Naive thymus-derived CD8-positive, alpha-beta T cell (primary cell): ENCODE measurements around the gene WWC2. TPM values are rescaled to one million over a fixed set of nuclear protein-coding genes. Genes with fewer than 3 reads are reported as not detected.

Source experiments
- ATAC-seq, 2 donors: fragments of 150-1000 bp; cut with Tn5 transposase in 1 of 2; sonication (Bioruptor Pico), chemical (Tn5 transposase) in 1 of 2; 1 replicate in 1 of 2; 2 replicates in 1 of 2; pipeline ENCODE4 v1.10.0; 2021; ENCODE audit warnings: mild to moderate bottlenecking in 2 of 2, moderate library complexity in 2 of 2
- POLR2A ChIA-PET: fragments of 350-600 bp; sonication (Branson Sonifier 250); formaldehyde crosslinking; loops from one replicate; lab custom pipeline; 2021; ENCODE audit warnings: antibody characterized with exemption; lab: Charles Lee
- DNase-seq, 10 donors: peaks; one replicate each; pipeline versions ENCODE4 v3.0.0 to v3.0.0-alpha.2; 2020 to 2022
- H3K27ac Mint-ChIP-seq, 10 donors: one replicate each; pipeline ENCODE4 v1.8.0; 2020 to 2022; ENCODE audit warnings: mild to moderate bottlenecking in 10 of 10, mixed read lengths in 10 of 10, moderate library complexity in 4 of 10, inconsistent platforms in 1 of 10
- H3K27me3 Mint-ChIP-seq, 5 donors: one replicate each; pipeline ENCODE4 v1.8.0; 2021 to 2022; ENCODE audit warnings: mixed read lengths in 5 of 5
- H3K36me3 Mint-ChIP-seq, 3 donors: one replicate each; pipeline ENCODE4 v1.8.0; 2020 to 2022; ENCODE audit warnings: mixed read lengths in 3 of 3, mild to moderate bottlenecking in 2 of 3, inconsistent platforms in 1 of 3
- H3K4me1 Mint-ChIP-seq, 4 donors: one replicate each; pipeline ENCODE4 v1.8.0; 2021 to 2022; ENCODE audit warnings: mixed read lengths in 4 of 4
- H3K4me3 Mint-ChIP-seq, 10 donors: one replicate each; pipeline ENCODE4 v1.8.0; 2020 to 2022; ENCODE audit warnings: mild to moderate bottlenecking in 10 of 10, mixed read lengths in 10 of 10, moderate library complexity in 6 of 10, inconsistent platforms in 1 of 10
- H3K9me3 Mint-ChIP-seq, 9 donors: one replicate each; pipeline ENCODE4 v1.8.0; 2020 to 2022; ENCODE audit warnings: mixed read lengths in 9 of 9, mild to moderate bottlenecking in 3 of 9, inconsistent platforms in 1 of 9, moderate library complexity in 1 of 9
- polyA plus RNA-seq, 3 donors: library from polyadenylated mRNA; unstranded; fragments of 300-500 nt; fragmentation: Illumina TruSeq; gene quantifications; one replicate each; pipeline ENCODE4 v1.2.3, GENCODE V29; 2021
- total RNA-seq, 8 experiments: library from RNA in 2 of 8; stranded (reverse) in 2 of 8; gene quantifications; one replicate each; pipeline ENCODE4 v1.2.3 and lab custom pipeline; 2021 to 2026

Gene WWC2
- total and polyA plus RNA-seq, 5 experiments from 2014 or later = 0.59 to 8.0 (median 1.0) TPM

DNA sequence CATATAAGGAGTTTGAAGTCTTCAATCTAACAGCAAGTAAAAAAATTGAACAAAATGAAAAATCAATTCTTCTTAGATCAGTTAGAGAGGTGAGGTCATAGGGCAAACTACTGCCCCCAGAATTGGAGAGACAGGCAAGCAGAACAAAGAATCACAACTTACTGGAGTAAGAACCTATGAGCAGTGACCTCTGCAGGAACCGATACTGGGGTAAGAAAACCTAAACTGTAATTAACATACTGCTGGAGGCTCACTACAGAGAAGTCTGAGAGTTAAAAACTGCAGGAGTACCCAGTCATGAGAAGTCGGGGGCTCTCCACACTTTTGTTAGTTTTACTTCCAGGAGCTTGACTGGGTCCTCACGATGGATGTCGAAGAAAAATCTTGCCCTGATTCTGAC is 205.0 kb downstream of the WWC2 start:
- H3K4me1 Mint-ChIP-seq = no peaks in the 10 kb centered on the region
- no peak overlapping the region for H3K4me3 Mint-ChIP-seq
- H3K27ac Mint-ChIP-seq = no peak overlapping the region
- DNase-seq (no peak), ATAC-seq (no peak)
- H3K27me3 Mint-ChIP-seq = peaks cover 0 to 3% (median 2%) of the 10 kb centered on the region in 5 donors
- POLR2A ChIA-PET = no interaction called here
- H3K9me3 Mint-ChIP-seq = no peaks in the 10 kb centered on the region
- peaks cover 0 to 4% (median 0%) of the 10 kb centered on the region in 3 donors for H3K36me3 Mint-ChIP-seq

GRCh38 chr4:183304538-183304937 is 205.5 kb downstream of the WWC2 start:
- POLR2A ChIA-PET = no interaction called here
- no peak for DNase-seq
- Mint-ChIP-seq H3K4me1 (no peaks in the 10 kb centered on the region), H3K27ac (peak overlapping the region in 1 of 10 donors; percentile 1), H3K27me3 (peaks cover 0 to 2% (median under 1%) of the 10 kb centered on the region in 5 donors), H3K9me3 (no peaks in the 10 kb centered on the region), H3K4me3 (no peak overlapping the region), H3K36me3 (peaks cover 0 to 4% (median 0%) of the 10 kb centered on the region in 3 donors)
- ATAC-seq = no peak

GRCh38 chr4:183306811-183307210 is 207.8 kb downstream of the WWC2 start:
- POLR2A ChIA-PET = interaction anchor here (0.7 kb wide), 1 partner anchor 197 kb away, joined by 5 read pairs; no protein-coding TSS in a partner anchor
- Mint-ChIP-seq H3K27me3 (peaks cover 0 to 4% (median 0%) of the 10 kb centered on the region in 5 donors), H3K36me3 (peaks cover 0 to 5% (median 2%) of the 10 kb centered on the region in 3 donors), H3K9me3 (no peaks in the 10 kb centered on the region), H3K4me3 (no peak overlapping the region), H3K4me1 (no peaks in the 10 kb centered on the region), H3K27ac (no peak overlapping the region)
- ATAC-seq (no peak), DNase-seq (no peak)

- H3K27me3 Mint-ChIP-seq = peaks cover 0 to 12% (median 6%) of the 10 kb centered on the region in 5 donors
- H3K4me1 Mint-ChIP-seq = no peaks in the 10 kb centered on the region
- peaks cover 0 to 14% (median 2%) of the 10 kb centered on the region in 3 donors for H3K36me3 Mint-ChIP-seq
- no peak overlapping the region for H3K4me3 Mint-ChIP-seq
- H3K9me3 Mint-ChIP-seq = no peaks in the 10 kb centered on the region
- no peak for DNase-seq
- POLR2A ChIA-PET = no interaction called here
- peak overlapping the region in 1 of 10 donors; percentile 46 for H3K27ac Mint-ChIP-seq
- ATAC-seq = no peak
Measured at GRCh38 chr4:183312841-183313240, 213.8 kb downstream of the WWC2 start.

GRCh38 chr4:183314336-183314735 is 215.3 kb downstream of the WWC2 start:
- Mint-ChIP-seq H3K36me3 (peaks cover 0 to 14% (median 2%) of the 10 kb centered on the region in 3 donors), H3K27me3 (peaks cover 0 to 12% (median 6%) of the 10 kb centered on the region in 5 donors), H3K4me1 (no peaks in the 10 kb centered on the region), H3K27ac (no peak overlapping the region), H3K9me3 (no peaks in the 10 kb centered on the region), H3K4me3 (no peak overlapping the region)
- POLR2A ChIA-PET = no interaction called here
- ATAC-seq = no peak
- DNase-seq = no peak

GRCh38 chr4:183314806-183315205 is 215.7 kb downstream of the WWC2 start:
- Mint-ChIP-seq H3K9me3 (no peaks in the 10 kb centered on the region), H3K4me3 (no peak overlapping the region), H3K27ac (no peak overlapping the region), H3K36me3 (peaks cover 0 to 14% (median 2%) of the 10 kb centered on the region in 3 donors), H3K27me3 (peaks cover 0 to 12% (median 6%) of the 10 kb centered on the region in 5 donors), H3K4me1 (no peaks in the 10 kb centered on the region)
- POLR2A ChIA-PET = no interaction called here
- ATAC-seq (no peak), DNase-seq (no peak)

DNA sequence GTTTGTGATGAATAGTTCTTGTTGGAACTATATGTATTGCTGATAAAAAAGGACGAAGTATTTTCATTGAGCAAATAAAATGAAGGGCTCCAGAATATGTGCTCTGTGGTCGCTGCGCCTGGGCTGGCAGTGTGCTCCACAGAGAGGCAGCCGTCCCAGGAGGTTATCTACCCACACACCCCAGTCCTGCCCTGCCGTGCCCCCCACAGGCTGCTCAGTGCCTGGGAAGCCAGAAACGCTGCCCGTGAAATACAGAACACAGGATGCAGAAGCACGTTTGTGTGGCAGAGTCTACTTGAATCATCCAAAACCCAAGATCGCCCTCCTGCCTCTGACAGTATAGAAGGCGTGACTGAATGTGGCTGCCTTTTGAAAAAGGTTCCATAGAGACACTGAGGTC is 219.6 kb downstream of the WWC2 start:
- H3K4me1 Mint-ChIP-seq = peaks cover 1 to 24% (median 19%) of the 10 kb centered on the region in 4 donors
- no peak overlapping the region for H3K4me3 Mint-ChIP-seq
- ATAC-seq = no peak
- H3K36me3 Mint-ChIP-seq = peaks cover 0 to 5% (median 0%) of the 10 kb centered on the region in 3 donors
- peaks cover 0 to 6% (median 2%) of the 10 kb centered on the region in 5 donors for H3K27me3 Mint-ChIP-seq
- H3K9me3 Mint-ChIP-seq = no peaks in the 10 kb centered on the region
- H3K27ac Mint-ChIP-seq = no peak overlapping the region
- DNase-seq = no peak
- POLR2A ChIA-PET = no interaction called here

DNA sequence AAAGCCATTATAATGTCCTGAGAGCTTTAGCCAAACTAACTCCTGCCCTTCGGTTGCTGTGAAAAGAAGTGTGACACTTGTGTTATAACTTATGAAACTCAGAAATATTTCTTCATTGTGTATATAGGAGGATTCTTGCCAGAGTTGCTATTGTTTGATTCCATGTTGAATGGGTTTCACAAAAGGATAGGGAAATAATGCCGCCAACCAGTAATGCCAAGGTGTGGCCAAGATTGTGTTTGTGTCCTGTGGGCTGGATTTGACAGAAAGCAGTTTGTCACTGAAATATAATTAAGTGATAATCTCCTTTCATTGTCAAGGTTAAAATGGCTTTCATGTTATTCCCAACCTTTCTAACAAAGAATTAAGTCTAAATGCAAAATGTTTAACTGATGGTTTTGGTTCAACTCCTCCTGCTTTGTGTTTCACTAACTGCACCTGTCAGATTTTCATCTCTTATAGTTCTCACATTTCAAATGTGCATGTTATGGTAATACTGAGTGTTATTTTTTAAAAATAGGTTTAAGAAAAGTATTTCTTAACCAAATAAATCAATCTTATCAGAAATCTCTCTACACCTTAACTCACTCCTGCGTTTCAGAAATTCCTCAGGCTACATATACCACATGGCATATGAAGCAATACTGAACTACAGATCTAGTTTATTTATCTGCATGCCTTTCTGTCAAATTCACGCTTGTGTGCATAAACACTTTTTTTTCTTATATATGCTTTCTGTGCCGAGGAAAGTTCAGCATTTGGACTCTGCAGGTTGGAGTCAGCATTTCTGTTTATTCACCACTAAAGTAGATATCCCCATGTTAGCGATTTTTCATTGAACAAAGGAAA is 221.4 kb downstream of the WWC2 start, which contains the start of gene CLDN22:
TSS of gene CLDN22 (minus strand) at position 66 of the 849 bp plus-strand sequence. CDS start at position 8, 58 bp downstream.
- no peak for DNase-seq
- Mint-ChIP-seq H3K4me1 (peaks cover 1 to 24% (median 19%) of the 10 kb centered on the region in 4 donors), H3K36me3 (no peaks in the 10 kb centered on the region), H3K27ac (peak within 1 kb of the TSS in 7 of 10 donors; percentile 32 to 57 (median 40)), H3K27me3 (peaks cover 0 to 5% (median 2%) of the 10 kb centered on the region in 5 donors), H3K9me3 (no peaks in the 10 kb centered on the region), H3K4me3 (peak within 1 kb of the TSS in 7 of 10 donors; percentile 8 to 69 (median 30))
- no peak for ATAC-seq
- POLR2A ChIA-PET = no interaction called here

DNA sequence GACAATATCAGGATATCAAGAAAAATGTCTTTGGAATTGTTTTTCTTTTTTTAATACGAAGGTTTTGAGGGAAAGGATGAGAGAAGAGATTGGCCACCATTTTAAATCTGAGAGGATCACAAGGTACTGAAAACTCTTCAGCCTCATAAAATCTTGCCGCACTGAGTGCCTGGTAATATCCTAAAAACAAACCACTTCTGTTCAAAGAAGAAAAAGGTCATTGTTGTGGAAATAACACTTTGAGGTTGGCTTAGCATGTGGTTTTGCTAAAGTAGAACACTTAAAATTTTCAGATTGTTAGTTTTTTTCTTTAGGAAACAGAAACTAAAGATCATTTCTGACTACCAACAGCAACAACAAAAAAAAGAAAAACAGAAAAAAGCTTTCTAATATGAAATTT is 222.0 kb downstream of the WWC2 start:
- POLR2A ChIA-PET = no interaction called here
- H3K27ac Mint-ChIP-seq = peak overlapping the region in 6 of 10 donors; percentile 32 to 57 (median 42)
- peak in 1 of 2 donors; percentile 87 for ATAC-seq
- H3K27me3 Mint-ChIP-seq = peaks cover 0 to 5% (median 2%) of the 10 kb centered on the region in 5 donors
- peak overlapping the region in 7 of 10 donors; percentile 8 to 69 (median 30) for H3K4me3 Mint-ChIP-seq
- peak in 3 of 10 donors; percentile 41 to 60 (median 59) for DNase-seq
- H3K9me3 Mint-ChIP-seq = peaks cover 0 to 1% (median 0%) of the 10 kb centered on the region in 9 donors
- H3K4me1 Mint-ChIP-seq = peaks cover 1 to 24% (median 19%) of the 10 kb centered on the region in 4 donors
- H3K36me3 Mint-ChIP-seq = no peaks in the 10 kb centered on the region

DNA sequence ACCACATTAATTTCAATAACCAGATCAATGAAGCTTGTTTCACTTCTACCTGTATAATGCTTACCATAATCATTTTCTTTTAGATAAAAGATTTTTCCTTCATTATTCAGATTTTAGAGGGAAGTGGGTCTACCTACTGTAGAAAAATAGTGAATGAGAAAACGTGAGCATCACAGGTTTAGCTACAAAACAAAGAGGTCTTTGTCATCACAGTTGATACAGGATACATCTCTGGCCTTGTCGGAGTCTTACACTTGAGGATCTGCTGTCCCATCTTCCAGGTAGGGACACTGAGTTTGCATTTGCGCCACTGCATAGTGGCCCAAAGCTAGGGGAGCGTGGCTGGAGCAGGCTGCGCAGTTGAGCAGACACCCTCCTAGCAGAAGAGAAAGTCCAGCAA is 222.5 kb downstream of the WWC2 start:
- Mint-ChIP-seq H3K27ac (peak overlapping the region in 6 of 10 donors; percentile 32 to 66 (median 42)), H3K27me3 (peaks cover 0 to 5% (median 2%) of the 10 kb centered on the region in 5 donors), H3K36me3 (no peaks in the 10 kb centered on the region), H3K9me3 (peaks cover 0 to 3% (median 0%) of the 10 kb centered on the region in 9 donors), H3K4me1 (peaks cover 1 to 24% (median 19%) of the 10 kb centered on the region in 4 donors), H3K4me3 (peak overlapping the region in 5 of 10 donors; percentile 10 to 69 (median 40))
- POLR2A ChIA-PET = no interaction called here
- ATAC-seq (no peak), DNase-seq (no peak)

- peak within 1 kb of the TSS in 5 of 10 donors; percentile 10 to 69 (median 40) for H3K4me3 Mint-ChIP-seq
Measured at GRCh38 chr4:183322326-183322725, 223.3 kb downstream of the WWC2 start, which contains the start of gene CLDN24. Gene CLDN24, minus strand, starts transcription at chr4:183322426. Its CDS starts 0 bp downstream, at chr4:183322426.

GRCh38 chr4:183323295-183323694 is 224.2 kb downstream of the WWC2 start:
- no peak overlapping the region for H3K4me3 Mint-ChIP-seq

More at GRCh38 chr4:183322326-183322725, 223.3 kb downstream of the WWC2 start, which contains the start of gene CLDN24:
- H3K36me3 Mint-ChIP-seq = no peaks in the 10 kb centered on the region
- POLR2A ChIA-PET = no interaction called here
- peaks cover 1 to 24% (median 19%) of the 10 kb centered on the region in 4 donors for H3K4me1 Mint-ChIP-seq
- ATAC-seq = no peak
- no peak for DNase-seq
- H3K27ac Mint-ChIP-seq = peak within 1 kb of the TSS in 7 of 10 donors; percentile 14 to 66 (median 41)
- peaks cover 0 to 4% (median 0%) of the 10 kb centered on the region in 9 donors for H3K9me3 Mint-ChIP-seq
- H3K27me3 Mint-ChIP-seq = peaks cover 0 to 6% (median 4%) of the 10 kb centered on the region in 5 donors

More at GRCh38 chr4:183323295-183323694, 224.2 kb downstream of the WWC2 start:
- H3K36me3 Mint-ChIP-seq = no peaks in the 10 kb centered on the region
- peaks cover 1 to 24% (median 19%) of the 10 kb centered on the region in 4 donors for H3K4me1 Mint-ChIP-seq
- H3K27ac Mint-ChIP-seq = no peak overlapping the region
- peaks cover 0 to 6% (median 5%) of the 10 kb centered on the region in 5 donors for H3K27me3 Mint-ChIP-seq
- peaks cover 0 to 4% (median 0%) of the 10 kb centered on the region in 9 donors for H3K9me3 Mint-ChIP-seq
- DNase-seq (no peak), ATAC-seq (no peak)
- POLR2A ChIA-PET = no interaction called here
